NCI-H1417 (cell line): ENCODE measurements around the gene JDP2.
"Not testable (repeated sequence)": the region's sequence is repeated elsewhere in the genome, so short reads cannot be mapped to it uniquely, and the experiment has no call there.

Experiments
- DNase-seq, 3 experiments: peaks; one replicate each; lab custom pipeline; 2025; lab: John Stamatoyannopoulos, UW

JDP2 gene

GRCh38 chr14:75427482-75428229, at the start of gene JDP2:
Gene JDP2, plus strand, starts transcription at chr14:75428022. Its CDS starts 9,899 bp downstream, at chr14:75437921.
- DNase-seq: peak; percentile 59 to 91 (median 86)

- no peak for DNase-seq
These were observed 48.4 kb upstream of the JDP2 start for GRCh38 chr14:75379246-75379929.

- DNase-seq: no peak
These were observed 47.9 kb upstream of the JDP2 start for GRCh38 chr14:75379930-75380270.

- no peak for DNase-seq
These were observed 47.2 kb upstream of the JDP2 start for GRCh38 chr14:75380656-75381055.

- no peak for DNase-seq
These were observed 46.2 kb upstream of the JDP2 start for GRCh38 chr14:75381642-75382041.

- DNase-seq: not testable (repeated sequence)
These were observed 44.6 kb upstream of the JDP2 start for GRCh38 chr14:75383219-75383618.

GRCh38 chr14:75383721-75384120, 44.1 kb upstream of the JDP2 start:
- DNase-seq: no peak

- no peak for DNase-seq
These were observed 38.1 kb upstream of the JDP2 start for GRCh38 chr14:75389679-75390078.

- no peak for DNase-seq
These were observed 37.6 kb upstream of the JDP2 start for GRCh38 chr14:75390183-75390582.

- no peak for DNase-seq
These were observed 35.9 kb upstream of the JDP2 start for GRCh38 chr14:75391953-75392352.

GRCh38 chr14:75392686-75393641, 34.9 kb upstream of the JDP2 start:
- DNase-seq: peak in 1 of 3 experiments; percentile 16

- peak in 1 of 3 experiments; percentile 13 for DNase-seq
These were observed 34.0 kb upstream of the JDP2 start for GRCh38 chr14:75393794-75394193.

- no peak for DNase-seq
These were observed 32.0 kb upstream of the JDP2 start for GRCh38 chr14:75395862-75396261.

GRCh38 chr14:75399321-75399720, 28.5 kb upstream of the JDP2 start:
- no peak for DNase-seq

- DNase-seq: peak; percentile 91 to 99 (median 94)
These were observed 27.7 kb upstream of the JDP2 start for GRCh38 chr14:75399843-75400775.

GRCh38 chr14:75401361-75401760, 26.5 kb upstream of the JDP2 start:
- peak in 2 of 3 experiments; percentile 21 to 56 for DNase-seq

- DNase-seq: peak in 1 of 3 experiments; percentile 24
These were observed 24.9 kb upstream of the JDP2 start for GRCh38 chr14:75402867-75403413.

- no peak for DNase-seq
These were observed 23.0 kb upstream of the JDP2 start for GRCh38 chr14:75404847-75405246.

GRCh38 chr14:75406102-75406501, 21.7 kb upstream of the JDP2 start:
- no peak for DNase-seq

GRCh38 chr14:75406856-75407255, 21.0 kb upstream of the JDP2 start:
- no peak for DNase-seq
